NCI-H748 (cell line): Measurements from ENCODE around the gene OR2J1.
"Not testable (repeated sequence)": the region's sequence is repeated elsewhere in the genome, so short reads cannot be mapped to it uniquely, and the experiment has no call there.

Source experiments
- DNase-seq: peaks from one replicate; lab custom pipeline; 2025; ENCODE audit not compliant: unreplicated experiment; lab: John Stamatoyannopoulos, UW

The OR2J1 gene

GRCh38 chr6:29099190-29099589, at the start of gene OR2J1:
TSS of gene OR2J1 (plus strand) at chr6:29099490. CDS start at chr6:29100943, 1,453 bp downstream.
- no peak for DNase-seq

GRCh38 chr6:29051680-29052079, 47.6 kb upstream of the OR2J1 start:
- DNase-seq = no peak

- peak; percentile 61 for DNase-seq
Observed at GRCh38 chr6:29071831-29072723, 27.2 kb upstream of the OR2J1 start.

DNA sequence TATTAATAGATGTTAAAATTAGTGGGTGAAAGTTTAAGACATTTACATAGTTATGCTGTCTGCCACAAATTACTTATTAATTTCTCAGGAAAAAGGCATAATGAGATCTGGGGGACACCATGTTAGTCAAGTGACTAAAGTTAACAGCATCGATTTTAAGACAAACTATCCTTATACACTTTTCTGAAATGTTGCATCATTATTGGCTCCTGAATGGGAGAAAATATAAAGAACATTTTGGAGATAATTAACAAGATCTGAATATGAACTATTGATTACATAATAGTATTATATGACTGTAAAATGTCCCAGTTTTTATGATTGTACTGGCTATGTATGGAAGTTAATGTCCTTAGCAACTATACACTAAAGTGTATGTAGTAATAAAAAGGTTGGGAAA, 20.1 kb upstream of the OR2J1 start:
- DNase-seq = no peak

DNA sequence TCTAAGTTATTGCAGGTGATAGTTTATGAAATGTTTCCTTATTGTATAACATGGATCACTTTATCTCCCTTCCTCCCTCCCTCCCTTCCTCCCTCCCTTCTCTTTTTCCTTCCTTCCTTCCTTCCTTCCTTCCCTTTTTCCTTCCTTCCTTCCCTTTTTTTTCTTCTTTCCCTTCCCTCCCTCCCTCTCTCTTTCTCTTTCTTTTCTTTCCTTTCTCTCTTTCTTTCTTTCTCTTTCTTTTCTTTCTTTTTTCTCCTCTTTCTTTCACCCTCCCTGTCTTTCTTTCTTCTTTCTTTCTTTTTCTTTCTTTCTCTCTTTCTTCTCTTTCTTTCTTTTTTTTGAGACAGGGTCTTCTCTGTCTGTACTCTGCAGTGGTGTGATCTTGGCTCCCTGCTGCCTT, 18.0 kb upstream of the OR2J1 start:
- DNase-seq = no peak

DNA sequence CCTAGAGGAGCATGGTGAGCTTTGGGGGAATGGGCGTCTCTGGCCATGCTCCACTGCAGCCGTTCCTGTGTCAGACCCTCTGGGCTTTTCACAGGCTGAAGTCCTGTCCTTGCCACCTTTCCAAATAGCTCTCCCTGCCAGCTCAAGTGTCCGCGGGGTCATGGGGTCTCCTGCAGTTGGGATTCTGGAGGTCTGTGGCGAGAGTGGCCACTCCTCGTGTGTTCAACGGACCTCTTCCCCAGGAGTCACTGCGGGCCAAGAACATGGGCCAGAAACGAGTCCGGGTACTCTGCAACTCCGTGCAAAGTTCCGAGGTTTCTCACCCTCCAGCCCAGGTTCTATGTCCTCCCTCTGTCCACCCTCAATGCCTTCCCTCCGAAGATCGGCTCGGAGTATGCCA, 16.8 kb upstream of the OR2J1 start:
- DNase-seq = no peak

GRCh38 chr6:29087213-29087612, 12.1 kb upstream of the OR2J1 start, which contains the start of gene OR2B3:
TSS of gene OR2B3 (minus strand) at chr6:29087313. CDS start at chr6:29087248, 65 bp downstream.
- DNase-seq = no peak

- no peak for DNase-seq
Observed at GRCh38 chr6:29092957-29093356, 6.3 kb upstream of the OR2J1 start.

- no peak for DNase-seq
Observed at GRCh38 chr6:29097803-29098202, 1.5 kb upstream of the OR2J1 start.

GRCh38 chr6:29107758-29108157, 8.5 kb downstream of the OR2J1 start, which contains the start of gene OR2J3:
TSS of gene OR2J3 (plus strand) at chr6:29108058. CDS start at chr6:29111891, 3,833 bp downstream.
- DNase-seq = no peak

DNA sequence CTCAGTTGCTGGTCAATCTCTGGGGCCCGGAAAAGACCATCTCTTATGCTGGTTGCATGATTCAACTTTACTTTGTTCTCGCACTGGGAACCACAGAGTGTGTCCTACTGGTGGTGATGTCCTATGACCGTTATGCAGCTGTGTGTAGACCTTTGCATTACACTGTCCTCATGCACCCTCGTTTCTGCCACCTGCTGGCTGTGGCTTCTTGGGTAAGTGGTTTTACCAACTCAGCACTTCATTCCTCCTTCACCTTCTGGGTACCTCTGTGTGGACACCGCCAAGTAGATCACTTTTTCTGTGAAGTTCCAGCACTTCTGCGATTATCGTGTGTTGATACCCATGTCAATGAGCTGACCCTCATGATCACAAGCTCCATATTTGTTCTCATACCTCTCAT, 12.8 kb downstream of the OR2J1 start:
- DNase-seq = no peak

- DNase-seq = not testable (repeated sequence)
Observed at GRCh38 chr6:29114964-29115363, 15.7 kb downstream of the OR2J1 start.

- no peak for DNase-seq
Observed at GRCh38 chr6:29129326-29130012, 30.2 kb downstream of the OR2J1 start.

GRCh38 chr6:29130644-29131043, 31.4 kb downstream of the OR2J1 start:
- DNase-seq = no peak

DNA sequence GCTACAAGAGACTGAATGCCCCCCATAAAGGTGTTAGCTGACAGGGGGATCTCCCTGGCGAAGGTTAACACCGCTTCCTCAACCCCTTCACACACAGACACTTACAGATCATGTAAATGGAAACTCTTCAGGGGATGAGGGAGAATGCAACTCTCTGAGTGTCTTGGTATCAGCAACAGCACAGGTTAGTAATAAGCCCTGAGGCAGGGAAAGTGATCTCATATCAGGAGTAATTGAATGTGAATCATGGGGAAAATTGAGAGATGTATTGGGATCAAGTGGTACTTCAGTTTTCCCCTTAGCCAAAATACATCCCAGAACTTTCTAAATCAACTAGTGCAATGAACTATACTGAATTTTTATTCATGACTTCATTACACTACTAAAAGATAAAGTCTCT, 32.4 kb downstream of the OR2J1 start:
- no peak for DNase-seq

GRCh38 chr6:29137724-29138123, 38.4 kb downstream of the OR2J1 start:
- no peak for DNase-seq

- no peak for DNase-seq
Observed at GRCh38 chr6:29141606-29142005, 42.3 kb downstream of the OR2J1 start.

GRCh38 chr6:29142309-29142708, 43.0 kb downstream of the OR2J1 start:
- no peak for DNase-seq

DNA sequence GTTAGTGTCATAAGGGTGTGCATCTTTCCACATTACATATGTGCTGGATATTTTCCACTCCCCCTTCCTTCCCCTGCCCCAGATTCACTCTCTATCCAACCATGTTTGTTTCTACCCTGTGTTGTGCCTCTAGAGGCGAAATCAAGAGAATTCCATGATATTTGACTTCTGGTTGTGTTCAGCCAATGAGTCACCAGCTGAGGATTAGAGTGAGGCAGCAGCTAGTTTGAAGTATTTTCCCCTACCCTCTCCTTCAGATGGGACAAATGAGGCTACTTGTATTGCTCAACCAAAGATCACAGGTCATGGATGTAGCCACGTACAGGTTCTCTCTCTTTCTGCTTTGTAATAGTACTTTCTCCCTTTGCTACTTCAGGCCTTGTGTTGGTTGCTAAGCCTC, 46.9 kb downstream of the OR2J1 start:
- DNase-seq = no peak

- DNase-seq = no peak
Observed at GRCh38 chr6:29147074-29147473, 47.8 kb downstream of the OR2J1 start.

DNA sequence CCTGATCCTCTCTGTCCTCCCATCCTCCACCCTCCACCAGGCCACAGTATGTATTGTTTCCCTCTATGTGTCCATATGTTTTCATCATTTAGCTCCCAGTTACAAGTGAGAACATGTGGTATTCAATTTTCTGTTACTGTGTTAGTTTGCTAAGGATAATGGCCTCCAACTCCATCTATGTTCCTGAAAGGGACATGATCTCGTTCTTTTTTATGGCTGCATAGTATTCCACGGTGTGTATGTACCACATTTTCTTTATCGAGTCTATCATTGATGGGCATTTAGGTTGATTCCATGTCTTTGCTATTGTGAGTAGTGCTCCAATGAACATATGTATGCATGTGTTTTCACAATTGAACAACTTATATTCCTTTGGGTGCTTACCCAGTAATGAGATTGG, 50.2 kb downstream of the OR2J1 start:
- DNase-seq = not testable (repeated sequence)
